ENCODE results near the gene RPS6KA4. TPM values are rescaled to one million over a fixed set of nuclear protein-coding genes. Genes with fewer than 3 reads are reported as not detected.

The RPS6KA4 gene
- polyA plus RNA-seq, 1 donor (not counting 4 experiments of a cell fraction or from before 2014, with no cell fraction given) = 52.4 TPM

DNA sequence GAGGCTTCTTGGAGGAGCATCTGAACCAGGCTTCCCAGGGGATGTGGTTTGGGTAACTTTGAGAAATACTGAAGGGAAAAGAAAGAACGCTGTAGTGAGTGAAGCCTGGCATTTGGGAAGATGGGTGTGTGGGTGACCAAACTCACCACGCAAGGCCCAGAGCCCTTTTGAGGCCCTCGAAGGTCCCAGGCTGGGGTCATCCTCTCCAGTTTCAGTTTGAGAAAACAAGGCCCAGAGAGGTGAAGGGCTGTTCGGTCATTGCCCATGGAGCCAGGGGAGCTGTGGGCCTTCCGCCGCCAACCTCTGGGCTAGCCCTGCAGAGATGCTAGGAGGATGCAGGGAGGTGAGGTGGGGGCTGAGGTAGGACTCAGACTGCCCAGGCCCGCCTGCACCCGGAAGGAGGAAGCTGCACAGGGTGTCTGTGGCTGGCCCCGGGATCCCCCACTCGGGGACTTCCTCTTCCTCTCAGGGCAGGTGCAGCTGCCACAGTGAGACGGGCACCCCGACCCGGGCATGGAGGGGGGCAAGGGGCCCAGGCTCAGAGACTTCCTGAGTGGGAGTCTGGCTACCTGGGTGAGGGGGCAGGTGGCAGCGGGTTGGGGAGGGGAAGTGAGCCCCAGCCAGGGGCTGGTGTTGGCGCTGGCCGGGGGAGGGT is 19.1 kb upstream of the RPS6KA4 start, which contains the start of gene CCDC88B:
Gene CCDC88B (plus strand): TSS at position 451 of the 655 bp plus-strand sequence. CDS start 63 bp downstream, at position 514.
- dilution Hi-C loops (cut with MboI; ENCODE audit: extremely low pct_ligation_motif_present, low sequenced_read_pairs) = no loop called here
- H2AFZ ChIP-seq (ENCODE audit: control insufficient read depth, low read length) = no peak within 1 kb of the TSS
- H3K79me2 ChIP-seq (ENCODE audit: control insufficient read depth, insufficient read depth, low read length) = no peaks in the 10 kb centered on the region
- FAIRE-seq (no peak), DNase-seq (ENCODE audit: low read depth, low spot score) (no peak)
- no peaks in the 10 kb centered on the region for H4K20me1 ChIP-seq (ENCODE audit: control insufficient read depth, extremely low read depth, insufficient read depth, low read length)
- no peak within 1 kb of the TSS for H3K27ac ChIP-seq (ENCODE audit: control insufficient read depth, insufficient read depth, low read length)
- peaks cover 16% of the 10 kb centered on the region for H3K4me1 ChIP-seq (ENCODE audit: control insufficient read depth, extremely low read depth, insufficient read depth, low read length)
- no peaks in the 10 kb centered on the region for H3K27me3 ChIP-seq (ENCODE audit: control insufficient read depth, extremely low read depth, insufficient read depth, low read length)
- no peaks in the 10 kb centered on the region for H3K9me3 ChIP-seq (ENCODE audit: control insufficient read depth, low read depth, low read length)
- H3K4me2 ChIP-seq (ENCODE audit: control insufficient read depth, extremely low read depth, insufficient read depth, low read depth, low read length) = no peak within 1 kb of the TSS
- no peaks in the 10 kb centered on the region for H3K9me1 ChIP-seq (ENCODE audit: control insufficient read depth, extremely low read depth, insufficient read depth, low read length)
- no peak for TF ChIP-seq EZH2 (IDR thresholded peaks at IDR 0.05; ENCODE audit: low read length)
- TF ChIP-seq, protein P1, sequence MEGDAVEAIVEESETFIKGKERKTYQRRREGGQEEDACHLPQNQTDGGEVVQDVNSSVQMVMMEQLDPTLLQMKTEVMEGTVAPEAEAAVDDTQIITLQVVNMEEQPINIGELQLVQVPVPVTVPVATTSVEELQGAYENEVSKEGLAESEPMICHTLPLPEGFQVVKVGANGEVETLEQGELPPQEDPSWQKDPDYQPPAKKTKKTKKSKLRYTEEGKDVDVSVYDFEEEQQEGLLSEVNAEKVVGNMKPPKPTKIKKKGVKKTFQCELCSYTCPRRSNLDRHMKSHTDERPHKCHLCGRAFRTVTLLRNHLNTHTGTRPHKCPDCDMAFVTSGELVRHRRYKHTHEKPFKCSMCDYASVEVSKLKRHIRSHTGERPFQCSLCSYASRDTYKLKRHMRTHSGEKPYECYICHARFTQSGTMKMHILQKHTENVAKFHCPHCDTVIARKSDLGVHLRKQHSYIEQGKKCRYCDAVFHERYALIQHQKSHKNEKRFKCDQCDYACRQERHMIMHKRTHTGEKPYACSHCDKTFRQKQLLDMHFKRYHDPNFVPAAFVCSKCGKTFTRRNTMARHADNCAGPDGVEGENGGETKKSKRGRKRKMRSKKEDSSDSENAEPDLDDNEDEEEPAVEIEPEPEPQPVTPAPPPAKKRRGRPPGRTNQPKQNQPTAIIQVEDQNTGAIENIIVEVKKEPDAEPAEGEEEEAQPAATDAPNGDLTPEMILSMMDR (optimal IDR thresholded peaks at IDR 0.05 in 1 of 3, IDR thresholded peaks at IDR 0.05 in 1 of 3, conservative IDR thresholded peaks at IDR 0.05 in 1 of 3; ENCODE audit: extremely low read depth in 1 of 3, insufficient read depth in 2 of 3, low read length in 3 of 3) = no peak
- H3K4me3 ChIP-seq (ENCODE audit: control insufficient read depth in 2 of 3, extremely low read depth in 1 of 3, insufficient read depth in 2 of 3, low read depth in 1 of 3, low read length in 3 of 3) = no peak within 1 kb of the TSS
- H3K9ac ChIP-seq (ENCODE audit: control insufficient read depth, extremely low read depth, insufficient read depth, low read length) = no peak within 1 kb of the TSS
- H3K36me3 ChIP-seq (ENCODE audit: control insufficient read depth in 2 of 2, extremely low read depth in 1 of 2, insufficient read depth in 2 of 2, low read length in 2 of 2) = no peaks in the 10 kb centered on the region

DNA sequence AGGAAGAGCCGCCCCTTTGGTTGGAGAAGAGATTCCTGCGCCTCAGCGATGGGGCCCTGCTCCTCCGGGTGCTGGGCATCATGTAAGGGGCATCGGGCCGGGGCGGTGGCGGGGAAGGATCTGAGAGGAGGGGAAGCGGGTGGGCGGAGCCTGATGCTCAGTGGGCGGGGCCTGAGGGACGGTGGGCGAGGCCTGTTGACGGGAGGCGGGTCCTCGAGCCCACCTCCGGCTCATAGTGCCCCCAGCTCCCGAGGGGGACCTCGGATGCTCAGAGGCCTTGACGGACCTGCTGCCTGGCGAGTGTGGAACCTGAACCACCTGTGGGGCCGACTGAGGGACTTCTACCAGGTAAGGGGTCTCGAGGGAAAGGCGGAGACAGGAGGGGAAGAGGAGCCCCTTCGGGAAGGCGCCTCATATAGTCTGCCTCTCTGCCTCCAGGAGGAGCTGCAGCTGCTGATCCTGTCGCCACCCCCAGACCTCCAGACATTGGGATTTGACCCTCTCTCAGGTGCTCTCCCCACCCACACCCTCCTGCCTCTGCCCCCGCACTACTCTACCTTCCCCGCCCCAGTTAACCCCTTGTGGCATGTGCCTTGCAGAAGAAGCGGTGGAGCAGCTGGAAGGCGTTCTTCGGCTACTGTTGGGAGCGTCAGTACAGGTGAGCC is 18.2 kb upstream of the RPS6KA4 start:
- H3K27ac ChIP-seq (ENCODE audit: control insufficient read depth, insufficient read depth, low read length) = no peak overlapping the region
- no peaks in the 10 kb centered on the region for H3K36me3 ChIP-seq (ENCODE audit: control insufficient read depth in 2 of 2, extremely low read depth in 1 of 2, insufficient read depth in 2 of 2, low read length in 2 of 2)
- no peak overlapping the region for H3K4me2 ChIP-seq (ENCODE audit: control insufficient read depth, extremely low read depth, insufficient read depth, low read depth, low read length)
- H3K79me2 ChIP-seq (ENCODE audit: control insufficient read depth, insufficient read depth, low read length) = no peaks in the 10 kb centered on the region
- FAIRE-seq = no peak
- no peaks in the 10 kb centered on the region for H3K9me3 ChIP-seq (ENCODE audit: control insufficient read depth, low read depth, low read length)
- H3K9me1 ChIP-seq (ENCODE audit: control insufficient read depth, extremely low read depth, insufficient read depth, low read length) = no peaks in the 10 kb centered on the region
- TF ChIP-seq, protein P1 (optimal IDR thresholded peaks at IDR 0.05 in 1 of 3, IDR thresholded peaks at IDR 0.05 in 1 of 3, conservative IDR thresholded peaks at IDR 0.05 in 1 of 3; ENCODE audit: extremely low read depth in 1 of 3, insufficient read depth in 2 of 3, low read length in 3 of 3) = no peak
- no peak for TF ChIP-seq EZH2 (IDR thresholded peaks at IDR 0.05; ENCODE audit: low read length)
- no peak for DNase-seq (ENCODE audit: low read depth, low spot score)
- H3K4me1 ChIP-seq (ENCODE audit: control insufficient read depth, extremely low read depth, insufficient read depth, low read length) = peaks cover 14% of the 10 kb centered on the region
- H2AFZ ChIP-seq (ENCODE audit: control insufficient read depth, low read length) = no peak overlapping the region
- dilution Hi-C loops (cut with MboI; ENCODE audit: extremely low pct_ligation_motif_present, low sequenced_read_pairs) = no loop called here
- H4K20me1 ChIP-seq (ENCODE audit: control insufficient read depth, extremely low read depth, insufficient read depth, low read length) = no peaks in the 10 kb centered on the region
- no peak overlapping the region for H3K9ac ChIP-seq (ENCODE audit: control insufficient read depth, extremely low read depth, insufficient read depth, low read length)
- H3K4me3 ChIP-seq (ENCODE audit: control insufficient read depth in 2 of 3, extremely low read depth in 1 of 3, insufficient read depth in 2 of 3, low read depth in 1 of 3, low read length in 3 of 3) = no peak overlapping the region
- H3K27me3 ChIP-seq (ENCODE audit: control insufficient read depth, extremely low read depth, insufficient read depth, low read length) = no peaks in the 10 kb centered on the region
